ENCODE results near the gene ATXN7L1.

DNA sequence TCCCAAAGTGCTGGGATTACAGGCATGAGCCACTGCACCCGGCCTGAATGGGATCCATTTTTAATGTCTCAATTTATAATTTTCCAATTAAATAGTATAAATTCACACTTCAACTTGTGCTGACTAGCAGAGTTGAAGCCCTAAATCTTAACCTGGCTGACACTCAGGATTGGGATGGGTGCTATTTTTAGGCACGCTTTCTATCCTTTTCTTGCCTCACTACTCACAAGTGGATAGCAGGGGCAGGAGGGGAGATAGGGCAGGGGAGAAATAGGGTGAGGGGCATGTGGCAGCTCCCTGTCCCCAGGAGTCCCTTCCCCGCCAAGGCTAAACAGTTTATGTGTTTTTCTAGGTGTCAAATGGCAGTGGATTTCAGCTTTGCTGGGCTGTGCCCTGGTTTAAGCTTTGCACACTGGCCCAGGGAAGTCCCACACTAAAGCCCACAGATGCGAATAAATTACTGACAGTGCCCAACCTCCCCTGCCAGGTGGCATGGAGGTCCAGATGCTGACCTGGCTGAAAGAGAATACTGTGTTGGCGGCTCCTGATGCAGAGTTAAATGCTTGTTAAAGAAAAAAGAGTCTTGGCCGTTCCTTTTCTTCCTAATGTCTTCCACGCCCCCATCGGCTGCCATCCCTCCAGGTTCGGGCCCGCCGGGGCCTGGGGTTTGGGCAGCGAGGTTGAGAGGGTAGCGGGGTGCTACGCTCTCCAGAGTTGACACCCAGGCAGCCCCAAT is 259.0 kb downstream of the ATXN7L1 start:
- TF ChIP-seq, protein P1, sequence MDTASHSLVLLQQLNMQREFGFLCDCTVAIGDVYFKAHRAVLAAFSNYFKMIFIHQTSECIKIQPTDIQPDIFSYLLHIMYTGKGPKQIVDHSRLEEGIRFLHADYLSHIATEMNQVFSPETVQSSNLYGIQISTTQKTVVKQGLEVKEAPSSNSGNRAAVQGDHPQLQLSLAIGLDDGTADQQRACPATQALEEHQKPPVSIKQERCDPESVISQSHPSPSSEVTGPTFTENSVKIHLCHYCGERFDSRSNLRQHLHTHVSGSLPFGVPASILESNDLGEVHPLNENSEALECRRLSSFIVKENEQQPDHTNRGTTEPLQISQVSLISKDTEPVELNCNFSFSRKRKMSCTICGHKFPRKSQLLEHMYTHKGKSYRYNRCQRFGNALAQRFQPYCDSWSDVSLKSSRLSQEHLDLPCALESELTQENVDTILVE (CRISPR knock-in tag; IDR thresholded peaks at IDR 0.05), result no peak
- TF ChIP-seq GATAD1 (CRISPR knock-in tag; IDR thresholded peaks at IDR 0.05), result no peak
- TF ChIP-seq, protein P2, sequence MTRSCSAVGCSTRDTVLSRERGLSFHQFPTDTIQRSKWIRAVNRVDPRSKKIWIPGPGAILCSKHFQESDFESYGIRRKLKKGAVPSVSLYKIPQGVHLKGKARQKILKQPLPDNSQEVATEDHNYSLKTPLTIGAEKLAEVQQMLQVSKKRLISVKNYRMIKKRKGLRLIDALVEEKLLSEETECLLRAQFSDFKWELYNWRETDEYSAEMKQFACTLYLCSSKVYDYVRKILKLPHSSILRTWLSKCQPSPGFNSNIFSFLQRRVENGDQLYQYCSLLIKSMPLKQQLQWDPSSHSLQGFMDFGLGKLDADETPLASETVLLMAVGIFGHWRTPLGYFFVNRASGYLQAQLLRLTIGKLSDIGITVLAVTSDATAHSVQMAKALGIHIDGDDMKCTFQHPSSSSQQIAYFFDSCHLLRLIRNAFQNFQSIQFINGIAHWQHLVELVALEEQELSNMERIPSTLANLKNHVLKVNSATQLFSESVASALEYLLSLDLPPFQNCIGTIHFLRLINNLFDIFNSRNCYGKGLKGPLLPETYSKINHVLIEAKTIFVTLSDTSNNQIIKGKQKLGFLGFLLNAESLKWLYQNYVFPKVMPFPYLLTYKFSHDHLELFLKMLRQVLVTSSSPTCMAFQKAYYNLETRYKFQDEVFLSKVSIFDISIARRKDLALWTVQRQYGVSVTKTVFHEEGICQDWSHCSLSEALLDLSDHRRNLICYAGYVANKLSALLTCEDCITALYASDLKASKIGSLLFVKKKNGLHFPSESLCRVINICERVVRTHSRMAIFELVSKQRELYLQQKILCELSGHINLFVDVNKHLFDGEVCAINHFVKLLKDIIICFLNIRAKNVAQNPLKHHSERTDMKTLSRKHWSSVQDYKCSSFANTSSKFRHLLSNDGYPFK (CRISPR knock-in tag; IDR thresholded peaks at IDR 0.05; ENCODE audit: borderline replicate concordance), result no peak
- no peak for TF ChIP-seq SAP130 (CRISPR knock-in tag; IDR thresholded peaks at IDR 0.05; ENCODE audit: low read depth)
- TF ChIP-seq POLR2AphosphoS5 (IDR thresholded peaks at IDR 0.05; ENCODE audit: low read depth, low read length), result no peak
- TF ChIP-seq, protein P3, sequence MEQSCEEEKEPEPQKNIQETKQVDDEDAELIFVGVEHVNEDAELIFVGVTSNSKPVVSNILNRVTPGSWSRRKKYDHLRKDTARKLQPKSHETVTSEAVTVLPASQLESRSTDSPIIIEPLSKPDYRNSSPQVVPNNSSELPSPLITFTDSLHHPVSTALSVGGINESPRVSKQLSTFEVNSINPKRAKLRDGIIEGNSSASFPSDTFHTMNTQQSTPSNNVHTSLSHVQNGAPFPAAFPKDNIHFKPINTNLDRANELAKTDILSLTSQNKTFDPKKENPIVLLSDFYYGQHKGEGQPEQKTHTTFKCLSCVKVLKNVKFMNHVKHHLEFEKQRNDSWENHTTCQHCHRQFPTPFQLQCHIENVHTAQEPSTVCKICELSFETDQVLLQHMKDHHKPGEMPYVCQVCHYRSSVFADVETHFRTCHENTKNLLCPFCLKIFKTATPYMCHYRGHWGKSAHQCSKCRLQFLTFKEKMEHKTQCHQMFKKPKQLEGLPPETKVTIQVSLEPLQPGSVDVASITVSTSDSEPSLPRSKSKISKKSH (CRISPR knock-in tag; IDR thresholded peaks at IDR 0.05; ENCODE audit: borderline replicate concordance), result no peak
